ENCODE results near the gene TMEM144. TPM values are rescaled to one million over a fixed set of nuclear protein-coding genes. Genes with fewer than 3 reads are reported as not detected.
"Not testable (repeated sequence)": the region's sequence is repeated elsewhere in the genome, so short reads cannot be mapped to it uniquely, and the experiment has no call there.

Gene TMEM144
- total RNA-seq, 1 donor from 2014 or later, result 9.1 TPM

DNA sequence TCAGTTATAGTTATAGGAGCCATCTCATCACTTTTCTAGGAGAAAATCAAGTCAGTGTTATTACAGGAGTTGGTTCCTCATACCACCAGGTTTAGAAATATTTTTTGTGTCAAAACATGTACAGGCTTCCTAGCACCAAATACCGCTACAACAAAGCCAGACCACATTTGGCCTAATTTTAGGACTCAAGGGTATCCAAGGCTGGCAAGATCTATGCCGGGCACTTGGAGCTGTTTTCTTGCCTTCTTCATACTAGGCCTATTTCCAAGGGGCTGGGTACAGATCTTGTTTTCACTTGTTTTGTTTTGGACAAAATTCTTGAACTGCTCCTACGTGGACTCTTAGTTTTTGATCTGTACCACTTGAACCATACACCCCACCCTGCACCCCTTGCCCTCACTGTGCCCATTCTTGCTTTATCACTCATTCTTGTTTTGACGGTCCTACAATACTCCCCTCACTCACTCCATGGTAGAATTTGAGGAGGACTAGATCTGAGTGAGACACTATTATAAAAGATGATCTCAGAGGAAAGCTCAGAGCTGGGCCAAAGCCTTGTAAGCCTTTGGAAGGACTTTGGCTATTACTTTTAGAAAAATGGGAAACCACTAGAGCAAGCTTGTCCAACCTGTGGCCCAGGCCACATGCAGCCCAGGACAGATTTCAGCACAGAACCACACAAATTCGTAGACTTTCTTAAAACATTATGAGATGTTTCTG, 17.7 kb upstream of the TMEM144 start:
- no peak for DNase-seq

DNA sequence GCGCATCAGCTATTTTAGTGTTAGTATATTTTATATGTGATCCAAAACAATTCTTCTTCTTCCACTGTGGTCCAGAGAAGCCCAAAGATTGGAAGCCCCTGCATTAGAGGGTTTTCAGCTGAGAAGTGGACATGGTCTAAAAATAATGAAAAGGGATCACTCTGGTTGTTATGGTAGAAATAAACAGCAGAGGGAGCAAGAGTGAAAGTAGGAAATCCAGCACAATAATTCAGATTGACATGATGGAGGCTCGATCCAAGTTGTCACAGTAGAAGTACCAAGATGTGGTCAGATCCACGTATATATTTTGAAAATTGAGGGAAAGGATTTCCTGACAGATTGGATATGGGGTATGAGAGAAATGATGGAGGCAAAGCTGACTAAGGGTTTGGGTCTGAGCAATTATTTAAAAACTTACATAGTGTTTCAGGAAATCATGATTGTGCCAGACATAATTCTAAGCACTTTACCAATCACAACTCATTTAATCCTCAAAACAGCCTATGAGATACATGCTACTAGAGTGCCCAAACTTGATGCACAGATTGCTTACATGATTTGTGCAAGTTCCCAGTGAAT, 17.0 kb upstream of the TMEM144 start:
- DNase-seq, result peak; percentile 35

DNA sequence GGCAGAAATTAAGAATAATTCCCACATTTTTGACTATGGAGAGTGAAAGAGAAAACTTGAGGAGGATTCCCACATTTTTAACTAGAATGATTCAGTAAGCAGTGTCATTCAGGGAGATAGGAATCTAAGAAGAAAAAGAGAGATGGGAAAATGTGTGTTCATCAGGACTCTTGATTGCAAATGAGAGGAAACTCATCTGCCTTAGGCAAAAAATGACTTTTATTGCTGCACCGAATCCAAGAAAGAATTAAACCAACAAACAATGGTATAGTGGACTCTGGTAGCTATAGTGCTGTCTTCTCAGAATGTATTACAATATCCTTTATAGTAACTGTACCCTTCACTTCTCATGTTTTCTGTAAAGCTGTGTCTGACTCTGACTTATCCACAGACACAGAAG, 15.0 kb upstream of the TMEM144 start:
- DNase-seq, result no peak

DNA sequence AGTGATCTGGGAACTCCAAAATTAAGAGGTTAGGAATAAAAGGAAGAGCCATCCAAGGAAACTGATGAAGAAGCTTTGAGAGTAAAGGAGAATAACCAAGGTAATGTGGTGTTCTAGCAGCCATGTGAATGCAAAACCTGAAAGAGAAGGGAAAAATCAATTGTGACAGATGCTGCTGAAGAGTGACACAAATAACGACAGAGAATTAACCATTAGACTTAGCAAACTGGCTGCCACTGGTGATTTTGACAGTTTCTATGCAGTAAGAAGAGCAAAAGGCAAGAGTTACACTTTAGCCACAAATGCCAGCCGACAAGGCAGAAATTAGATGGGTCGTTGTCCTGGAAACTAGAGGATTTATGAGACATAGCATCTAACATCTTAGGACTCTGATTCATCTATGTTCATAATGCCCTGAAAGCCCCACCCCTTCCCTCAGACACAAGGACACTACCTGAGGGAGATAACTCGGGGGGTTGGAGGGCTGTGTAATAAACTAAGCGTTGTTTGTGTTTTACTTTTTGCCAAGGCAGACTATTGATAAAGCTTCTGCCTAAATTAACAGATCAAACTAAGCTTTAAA, 13.0 kb upstream of the TMEM144 start:
- no peak for DNase-seq

DNA sequence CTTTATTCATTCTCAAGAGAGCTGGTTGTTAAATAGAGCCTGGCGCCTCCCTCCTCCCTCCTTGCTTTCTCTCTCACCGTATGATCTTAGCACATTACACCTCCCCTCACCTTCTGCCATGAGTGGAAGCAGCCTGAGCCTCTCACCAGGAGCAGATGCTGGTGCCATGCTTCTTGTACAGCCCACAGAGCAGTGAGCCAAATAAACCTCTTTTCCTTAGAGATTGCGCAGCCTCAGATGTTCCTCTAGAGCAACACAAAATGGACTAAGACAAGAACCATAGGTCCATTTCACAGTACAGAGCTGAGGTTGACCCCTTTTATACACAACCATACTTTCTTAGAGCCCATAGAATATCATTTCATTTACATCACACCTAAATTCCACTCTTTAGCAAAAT, 10.1 kb upstream of the TMEM144 start:
- no peak for DNase-seq

DNA sequence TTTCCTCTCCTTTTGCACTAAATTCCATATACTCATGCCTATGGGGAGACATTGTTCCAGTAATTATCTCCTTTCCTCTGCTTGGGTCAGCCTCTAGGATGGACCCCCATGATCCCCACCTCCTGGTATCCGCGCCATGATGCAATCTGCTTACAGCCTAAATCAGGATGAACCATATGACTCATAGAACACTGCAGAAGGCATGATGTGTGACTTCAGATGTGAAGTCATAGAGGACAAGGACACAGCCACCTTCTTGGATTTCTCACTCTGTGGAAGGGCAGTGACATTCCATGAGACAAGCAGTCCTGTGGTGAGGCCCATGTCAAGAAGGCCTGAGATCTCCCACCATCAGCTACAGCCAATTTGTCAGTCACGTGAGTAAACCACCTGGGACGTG, 9.0 kb upstream of the TMEM144 start:
- no peak for DNase-seq

DNA sequence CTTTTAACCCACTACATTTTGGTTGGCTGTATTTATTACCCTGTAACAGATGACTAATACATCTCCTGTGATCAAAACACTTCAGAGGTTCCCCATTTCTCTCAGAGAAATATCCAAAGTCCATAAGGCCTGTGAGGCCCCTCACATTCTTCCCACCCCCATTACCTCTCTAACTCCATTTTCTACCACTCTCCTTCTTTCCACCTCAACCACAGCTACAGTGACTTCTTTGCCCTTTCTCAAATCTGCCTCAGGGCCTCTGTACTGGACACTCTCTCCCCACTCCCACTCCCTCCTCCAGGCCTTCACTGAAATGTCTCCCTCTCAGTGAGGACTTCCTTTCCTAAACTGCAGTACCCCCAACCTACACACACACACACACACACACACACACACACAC, 8.4 kb upstream of the TMEM144 start:
- no peak for DNase-seq

DNA sequence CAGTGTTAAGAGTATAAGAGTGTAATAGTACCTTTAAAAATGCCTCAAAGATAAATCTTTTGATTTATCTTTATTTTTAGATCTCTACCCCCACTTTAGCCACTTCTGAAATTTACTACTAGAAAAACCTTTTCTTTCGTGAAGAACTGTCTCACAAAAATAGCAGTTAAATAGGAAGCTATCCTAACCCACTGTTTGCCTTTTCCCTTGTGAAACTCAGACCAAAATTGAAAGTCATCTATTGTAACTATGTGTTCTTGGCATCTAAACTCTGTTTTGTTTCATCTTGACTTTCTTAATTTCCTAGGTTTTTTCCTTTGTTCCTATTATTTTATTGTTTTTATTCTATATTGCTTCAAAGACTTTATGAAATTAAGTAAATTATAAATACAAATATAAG, 7.8 kb upstream of the TMEM144 start:
- no peak for DNase-seq

DNA sequence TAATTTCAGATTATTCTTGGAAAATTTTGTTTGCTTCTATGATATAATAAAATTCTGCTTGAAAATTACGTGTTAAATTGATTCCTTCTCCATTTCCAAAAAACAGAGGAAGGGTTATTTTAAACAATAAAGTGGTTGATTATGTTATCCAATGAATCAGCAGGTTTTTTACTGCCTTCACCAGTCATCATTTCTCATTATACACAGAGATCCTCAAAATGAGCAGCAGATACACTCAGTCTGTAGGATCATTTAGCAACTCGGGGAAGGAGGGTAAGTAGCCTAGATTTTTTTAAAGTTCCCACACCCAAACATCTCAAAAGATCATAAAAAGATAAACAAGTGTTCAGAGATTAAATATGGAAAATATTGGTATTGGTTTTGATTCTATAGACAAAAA, 6.8 kb upstream of the TMEM144 start:
- DNase-seq, result no peak

DNA sequence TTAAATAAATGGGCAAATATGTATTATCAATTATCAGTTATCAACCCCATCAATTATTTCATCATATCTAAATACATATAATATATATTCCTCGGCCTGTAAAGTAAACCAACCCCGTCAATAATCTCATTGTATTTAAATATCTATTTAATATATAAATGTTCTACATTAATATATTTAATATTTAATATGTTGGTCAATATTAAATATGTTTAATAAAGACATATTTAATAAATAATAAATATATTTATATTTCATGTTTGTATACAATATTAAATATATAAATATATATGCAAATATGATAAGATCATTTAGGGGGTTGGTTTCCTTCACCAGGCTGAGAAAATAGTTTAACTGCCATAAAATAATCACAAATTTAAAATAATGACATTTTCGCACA, 6.4 kb upstream of the TMEM144 start:
- DNase-seq, result no peak

DNA sequence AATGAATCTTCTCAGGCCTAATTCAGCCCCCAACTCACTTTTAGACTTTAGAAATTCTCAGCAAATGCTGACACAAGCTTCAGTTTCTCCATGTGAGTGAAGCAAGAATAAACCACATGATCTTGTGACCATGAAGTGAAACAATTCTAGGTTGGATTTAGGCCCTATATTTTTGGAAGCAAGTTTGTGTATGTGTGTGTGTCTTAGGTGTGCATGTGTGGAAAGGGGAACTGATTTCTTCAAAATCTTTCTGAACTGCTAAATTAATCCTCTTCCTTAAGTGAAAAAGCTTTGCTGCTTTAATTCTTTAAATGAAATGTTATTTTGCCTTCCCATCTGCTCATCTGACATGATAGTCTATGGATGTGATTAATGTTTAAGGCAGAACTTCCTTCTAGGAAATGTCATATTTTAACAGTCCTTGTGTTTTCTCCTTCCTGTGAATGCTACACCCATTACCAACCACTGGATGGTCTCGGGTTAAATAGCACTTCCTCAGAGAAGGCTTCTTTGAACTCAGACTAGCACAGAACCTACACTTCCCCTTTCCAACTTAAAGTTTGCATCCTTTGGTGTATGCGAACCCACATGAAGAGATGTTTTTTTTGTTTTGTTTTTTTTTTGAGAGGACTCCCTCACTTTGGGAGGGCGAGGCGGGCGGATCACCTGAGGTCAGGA, 1.2 kb upstream of the TMEM144 start:
- no peak for DNase-seq

DNA sequence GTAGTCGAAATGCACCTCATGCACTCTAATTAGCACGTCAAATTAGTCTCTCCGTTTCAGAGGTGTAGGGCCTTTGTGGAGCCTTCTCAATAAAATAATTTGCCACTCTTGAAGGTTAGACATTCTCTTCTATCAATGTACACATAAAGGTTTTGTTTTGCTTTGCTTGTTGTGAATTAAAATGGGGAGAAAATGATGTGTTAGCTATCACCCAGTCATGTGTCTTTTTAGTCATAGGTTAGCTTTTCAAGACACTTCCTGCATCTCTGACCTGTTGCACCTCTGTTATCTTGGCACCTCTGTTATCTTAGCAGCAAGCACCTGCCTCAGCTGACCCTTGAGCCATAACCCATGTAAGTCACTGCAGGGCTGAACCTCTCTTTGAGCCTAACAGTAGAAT, 936 bp downstream of the TMEM144 start:
- no peak for DNase-seq

DNA sequence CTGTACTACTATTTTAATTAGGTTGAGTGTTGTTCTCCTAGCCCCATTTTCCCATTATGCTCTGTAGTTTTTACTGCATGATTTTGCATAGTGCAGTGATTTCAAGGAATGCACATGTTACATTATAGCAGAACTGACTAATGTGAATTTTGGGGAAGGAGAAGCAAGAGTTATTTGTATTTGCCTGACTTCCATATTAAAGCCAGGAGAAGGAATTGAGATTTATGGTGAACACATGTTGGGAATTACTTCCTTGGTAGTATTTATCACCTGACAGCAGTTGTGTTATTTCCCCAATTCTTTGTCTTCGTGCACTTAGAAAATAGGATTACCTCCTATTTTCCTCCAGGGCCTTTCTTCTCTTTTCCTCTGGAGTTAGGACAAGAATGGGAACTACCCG, 3.2 kb downstream of the TMEM144 start:
- no peak for DNase-seq

DNA sequence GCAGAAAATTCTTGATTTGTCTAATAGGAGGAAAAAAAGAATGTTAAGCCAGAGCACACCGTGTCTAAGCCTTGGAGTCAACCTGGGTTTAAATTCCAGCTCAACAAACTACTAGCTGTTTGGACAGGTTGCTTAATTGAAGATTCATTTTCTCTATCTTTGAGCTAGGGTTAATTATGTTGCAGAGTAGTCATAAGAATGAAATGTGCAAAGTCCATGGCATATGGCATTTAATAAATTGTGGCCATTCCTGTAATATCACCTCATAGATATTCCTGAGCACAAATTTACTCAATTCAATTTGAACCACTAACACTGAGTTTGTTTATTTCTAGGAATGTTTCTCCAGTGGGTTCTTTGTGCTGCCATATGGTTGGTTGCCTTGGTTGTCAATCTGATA, 4.6 kb downstream of the TMEM144 start:
- no peak for DNase-seq

DNA sequence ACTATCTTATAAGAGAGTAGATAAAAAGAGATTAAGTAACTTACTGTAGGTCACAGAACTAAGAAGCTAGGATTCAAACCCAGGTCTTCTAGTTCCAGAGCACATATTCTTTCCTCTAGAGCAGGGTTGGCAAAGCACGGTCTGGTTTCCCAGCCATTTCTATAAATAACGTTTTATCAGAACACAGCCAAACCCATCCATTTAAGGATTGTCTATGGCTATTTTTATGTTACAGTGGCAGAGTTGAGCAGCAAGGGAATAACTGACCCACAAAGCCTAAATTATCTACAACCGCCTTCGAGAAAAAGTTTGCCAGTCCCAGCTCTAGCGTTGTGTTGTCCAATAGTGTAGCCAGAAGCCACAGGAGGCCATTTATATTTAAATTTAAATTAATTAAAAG, 7.5 kb downstream of the TMEM144 start:
- no peak for DNase-seq

DNA sequence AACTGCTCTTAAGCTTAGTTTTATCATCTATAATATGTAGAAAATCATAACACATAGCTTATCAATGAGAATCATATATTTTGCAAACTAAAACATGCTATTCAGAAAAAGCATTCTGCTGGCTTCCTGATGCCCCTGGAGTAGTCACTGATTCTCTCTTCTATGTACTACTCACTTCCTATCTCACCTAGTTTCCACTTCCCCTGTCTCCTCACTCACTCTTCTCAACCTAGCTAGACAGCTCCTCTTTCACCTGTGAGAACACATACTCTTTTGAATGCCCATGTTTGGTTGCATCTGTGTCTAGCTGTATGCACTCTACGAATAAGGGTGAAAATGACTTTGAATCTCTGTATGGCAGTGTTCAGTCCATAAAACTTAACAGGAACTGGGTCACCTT, 9.3 kb downstream of the TMEM144 start:
- no peak for DNase-seq

DNA sequence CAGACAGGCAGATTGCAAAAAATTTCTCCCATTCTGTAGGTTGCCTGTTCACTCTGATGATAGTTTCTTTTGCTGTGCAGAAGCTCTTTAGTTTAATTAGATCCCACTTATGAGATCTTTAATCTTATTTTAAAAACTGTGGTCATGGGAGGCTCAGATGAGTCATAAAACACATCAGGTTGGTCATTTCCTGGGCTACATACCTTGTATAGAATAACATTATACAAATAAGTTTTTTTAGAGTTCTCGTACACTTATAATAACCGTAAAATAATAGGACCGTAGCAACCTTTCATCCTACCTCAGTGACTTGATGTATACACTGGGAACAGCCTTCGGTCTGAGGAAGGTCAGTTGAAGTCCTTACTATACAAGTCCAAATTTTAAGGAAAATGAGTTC, 14.0 kb downstream of the TMEM144 start:
- DNase-seq, result not testable (repeated sequence)

DNA sequence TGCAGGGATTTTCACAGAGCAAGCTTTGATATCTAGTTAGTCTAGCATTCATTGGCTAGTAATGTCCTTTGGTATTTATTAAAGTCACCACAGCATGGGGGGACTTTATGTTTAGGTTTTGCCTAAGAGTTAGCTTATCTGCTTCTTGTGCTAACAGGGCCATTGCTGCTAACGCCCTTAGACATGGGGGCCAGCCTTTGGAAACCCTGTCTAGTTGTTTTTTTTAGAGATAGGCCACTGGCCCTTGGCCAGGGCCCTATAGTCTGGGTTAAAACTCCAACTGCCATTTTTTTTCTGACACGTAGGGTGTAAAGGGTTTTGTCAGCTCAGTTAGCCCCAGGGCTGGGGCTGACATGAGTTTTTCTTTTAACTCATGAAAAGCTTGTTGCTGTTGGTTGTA, 14.7 kb downstream of the TMEM144 start:
- DNase-seq, result not testable (repeated sequence)

DNA sequence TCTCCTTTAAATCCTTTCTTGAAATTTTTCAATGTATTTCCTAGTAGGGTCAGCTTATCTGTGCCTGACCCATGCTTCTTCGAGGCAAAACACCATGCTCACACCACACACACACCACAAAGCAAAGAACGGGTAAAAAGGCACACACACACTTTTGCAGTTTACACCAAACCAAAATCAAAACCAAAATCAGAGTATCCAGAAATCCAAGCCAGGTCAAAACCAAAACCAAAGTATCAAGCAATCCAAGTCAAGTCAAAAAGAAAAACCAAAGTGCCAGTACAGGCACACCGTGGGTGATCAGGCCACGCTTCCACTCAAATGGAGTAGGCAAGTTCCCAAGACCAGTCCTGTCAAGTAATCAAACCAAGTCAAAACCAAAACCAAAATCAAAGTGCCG, 17.6 kb downstream of the TMEM144 start:
- not testable (repeated sequence) for DNase-seq

DNA sequence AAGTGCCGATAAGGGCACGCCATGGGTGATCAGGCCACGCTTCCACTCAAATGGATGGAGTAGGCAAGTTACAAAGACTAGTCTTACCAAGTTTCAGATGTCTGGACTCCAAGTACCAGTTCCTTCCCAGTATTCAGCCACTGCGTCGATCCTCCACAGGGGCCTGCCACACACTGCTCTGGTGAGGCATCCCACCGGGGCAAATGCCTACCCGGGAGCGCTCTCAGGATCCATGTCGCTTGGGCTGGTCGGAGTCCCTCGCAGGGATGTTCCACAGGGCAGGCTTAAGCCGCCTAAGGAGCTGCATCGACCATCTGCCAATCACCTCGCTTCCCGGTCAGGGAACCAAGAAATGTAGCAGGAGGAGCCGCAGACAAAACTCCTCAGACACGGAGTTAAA, 18.1 kb downstream of the TMEM144 start:
- not testable (repeated sequence) for DNase-seq

DNA sequence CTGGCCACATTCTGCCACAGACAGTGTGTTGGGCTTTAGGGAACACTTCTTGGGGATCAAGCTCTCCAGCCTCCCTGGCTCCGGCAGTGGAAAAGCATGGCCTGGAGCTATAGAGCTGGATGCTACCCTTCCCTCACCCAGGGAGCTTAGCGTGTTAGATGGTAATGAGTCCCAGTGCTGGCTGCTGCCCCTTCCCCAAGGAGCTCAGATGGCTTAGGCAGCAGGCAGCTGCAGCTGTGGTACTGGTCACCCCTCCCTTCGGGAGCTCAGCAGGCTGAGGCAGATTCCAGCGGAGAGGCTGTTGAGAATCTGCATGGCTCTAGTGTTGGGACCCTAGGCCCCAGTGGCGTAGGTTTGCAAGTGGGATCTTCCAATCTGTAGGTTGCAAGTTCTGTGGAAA, 19.5 kb downstream of the TMEM144 start:
- DNase-seq, result no peak

DNA sequence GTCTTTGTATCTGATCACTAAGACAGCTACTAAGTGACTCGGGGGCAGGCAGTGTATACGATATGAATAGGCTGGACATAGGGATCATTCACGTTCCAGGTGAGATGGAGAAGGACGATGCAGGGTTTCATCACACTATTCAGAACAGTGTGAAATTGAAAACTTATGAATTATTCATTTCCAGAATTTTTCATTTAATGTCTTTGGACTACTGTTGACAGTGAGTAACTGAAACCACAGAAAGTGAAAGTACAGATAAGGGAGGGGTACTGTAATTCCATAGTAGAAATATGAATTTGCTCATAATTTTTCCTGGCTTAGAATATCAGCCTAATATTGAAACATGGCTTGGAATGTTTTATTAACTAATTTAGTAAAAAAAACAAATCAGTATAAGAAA, 24.4 kb downstream of the TMEM144 start:
- no peak for DNase-seq

DNA sequence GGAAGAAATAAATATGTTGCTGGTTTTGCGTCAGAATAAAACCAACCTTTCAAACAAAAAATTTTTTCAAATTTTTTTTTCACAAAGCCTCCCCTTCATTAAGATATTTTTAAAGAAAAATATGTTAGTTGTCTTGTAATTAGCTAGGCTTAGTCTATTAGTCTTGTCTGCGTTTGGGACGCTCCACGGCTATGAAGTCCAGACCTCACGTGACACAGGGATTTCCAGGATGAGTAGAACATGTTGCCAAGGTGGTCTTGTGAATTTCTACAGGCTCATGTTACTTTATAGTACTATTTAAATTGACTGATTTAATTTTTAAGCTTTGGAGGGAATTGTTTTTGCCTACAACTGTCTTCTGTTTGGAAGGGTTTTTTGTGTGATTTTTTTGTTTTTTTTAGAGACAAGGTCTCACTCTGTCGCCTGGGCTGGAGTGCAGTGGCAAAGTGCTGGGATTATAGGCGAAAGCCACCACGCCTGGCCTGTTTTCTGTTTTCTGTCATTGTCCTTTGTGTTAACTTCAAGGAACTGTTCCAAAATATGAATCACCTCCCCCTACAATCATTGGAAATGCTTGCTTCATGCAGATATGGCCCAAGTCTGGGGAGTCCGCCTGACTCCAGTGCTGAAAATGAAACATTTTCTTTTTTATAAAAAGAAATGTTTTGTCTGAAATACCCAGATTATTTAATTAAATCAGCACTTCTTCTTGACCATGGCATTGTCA, 26.2 kb downstream of the TMEM144 start:
- DNase-seq, result no peak
